Urinary bladder (tissue), 4 donors: Measurements from ENCODE around the gene ZNF503. TPM values are rescaled to one million over a fixed set of nuclear protein-coding genes. Genes with fewer than 3 reads are reported as not detected.
A peak's percentile ranks its signal among the peaks of the same experiment; 100 is the strongest.

Experiments used
- DNase-seq: peaks from one replicate; pipeline ENCODE4 v3.0.0-alpha.2; 2015; ENCODE audit errors: extremely low spot score
- H3K27ac ChIP-seq: one replicate; pipeline ENCODE4 v1.5.1; 2013; ENCODE audit warnings: low read depth, mild to moderate bottlenecking, moderate library complexity
- H3K36me3 ChIP-seq: one replicate; pipeline ENCODE4 v1.6.1; 2013; ENCODE audit warnings: mild to moderate bottlenecking, moderate library complexity; ENCODE audit not compliant: insufficient read depth
- H3K4me1 ChIP-seq: one replicate; pipeline ENCODE4 v1.6.1; 2013; ENCODE audit warnings: mild to moderate bottlenecking, moderate library complexity; ENCODE audit not compliant: insufficient read depth
- H3K4me3 ChIP-seq: one replicate; pipeline ENCODE4 v1.5.1; 2013; ENCODE audit warnings: low read depth, low read length
- WGBS: extraction: QIAGEN DNeasy Blood & Tissue Kit; methylation state at CpG from one replicate; pipeline ENCODE4 v1.1.7; 2013; 5-methylcytosine and 5-hydroxymethylcytosine counted together
- polyA plus RNA-seq: library from polyadenylated mRNA; stranded (reverse); fragments of 200-250 nt; gene quantifications from one replicate; pipeline ENCODE4 v1.2.3, GENCODE V29; 2013
- total RNA-seq: library from RNA; depleted of rRNA; stranded (reverse); fragments of >200 nt; gene quantifications from one replicate; pipeline ENCODE4 v1.2.3, GENCODE V29; 2014
- donor health status: healthy with polysubstance abuse.
- donor health status: healthy.

The ZNF503 gene
- total and polyA plus RNA-seq, 2 donors: 12.1 to 31.1 TPM

GRCh38 chr10:75425291-75426079, 23.9 kb upstream of the ZNF503 start:
- H3K4me3 ChIP-seq: no peak overlapping the region
- no peak for DNase-seq
- H3K27ac ChIP-seq: no peak overlapping the region
- H3K36me3 ChIP-seq: no peaks in the 10 kb centered on the region
- 95% methylated on average over 6 of the region's 6 CpGs for WGBS
- H3K4me1 ChIP-seq: no peaks in the 10 kb centered on the region

- Histone ChIP-seq H3K4me3 (no peak overlapping the region), H3K27ac (no peak overlapping the region), H3K4me1 (no peaks in the 10 kb centered on the region), H3K36me3 (no peaks in the 10 kb centered on the region)
- no peak for DNase-seq
- WGBS: 91% methylated on average over 2 of the region's 2 CpGs
These were observed 23.0 kb upstream of the ZNF503 start for GRCh38 chr10:75424571-75424970.

- no peak for DNase-seq
- H3K36me3 ChIP-seq: no peaks in the 10 kb centered on the region
- WGBS: 99% methylated on average over 6 of the region's 6 CpGs
- H3K27ac ChIP-seq: no peak overlapping the region
- no peaks in the 10 kb centered on the region for H3K4me1 ChIP-seq
- H3K4me3 ChIP-seq: no peak overlapping the region
These were observed 21.3 kb upstream of the ZNF503 start for GRCh38 chr10:75422913-75423312.

- 91% methylated on average over 8 of the region's 8 CpGs for WGBS
- Histone ChIP-seq H3K36me3 (no peaks in the 10 kb centered on the region), H3K4me3 (no peak overlapping the region), H3K4me1 (no peaks in the 10 kb centered on the region), H3K27ac (no peak overlapping the region)
- DNase-seq: no peak
These were observed 17.1 kb upstream of the ZNF503 start for GRCh38 chr10:75418712-75419111.

- no peaks in the 10 kb centered on the region for H3K36me3 ChIP-seq
- H3K4me1 ChIP-seq: no peaks in the 10 kb centered on the region
- H3K27ac ChIP-seq: no peak overlapping the region
- WGBS: 82% methylated on average over 4 of the region's 4 CpGs
- H3K4me3 ChIP-seq: no peak overlapping the region
- no peak for DNase-seq
These were observed 16.7 kb upstream of the ZNF503 start for GRCh38 chr10:75418293-75418692.

- no peak for DNase-seq
- H3K4me1 ChIP-seq: no peaks in the 10 kb centered on the region
- no peak overlapping the region for H3K4me3 ChIP-seq
- no peak overlapping the region for H3K27ac ChIP-seq
- H3K36me3 ChIP-seq: no peaks in the 10 kb centered on the region
- 62% methylated on average over 5 of the region's 5 CpGs for WGBS
These were observed 16.0 kb upstream of the ZNF503 start for GRCh38 chr10:75417522-75417927.

GRCh38 chr10:75414527-75414926, 13.0 kb upstream of the ZNF503 start:
- no peak for DNase-seq
- H3K36me3 ChIP-seq: no peaks in the 10 kb centered on the region
- no peak overlapping the region for H3K4me3 ChIP-seq
- H3K27ac ChIP-seq: no peak overlapping the region
- H3K4me1 ChIP-seq: no peaks in the 10 kb centered on the region
- 84% methylated on average over 1 of the region's 1 CpG for WGBS

- no peak for DNase-seq
- no peak overlapping the region for H3K27ac ChIP-seq
- whole genome bisulfite sequencing: 67% methylated on average over 10 of the region's 10 CpGs
- no peaks in the 10 kb centered on the region for H3K4me1 ChIP-seq
- no peaks in the 10 kb centered on the region for H3K36me3 ChIP-seq
- no peak overlapping the region for H3K4me3 ChIP-seq
These were observed 8.8 kb upstream of the ZNF503 start for GRCh38 chr10:75410132-75411005.

GRCh38 chr10:75408911-75409885, 7.6 kb upstream of the ZNF503 start:
- no peaks in the 10 kb centered on the region for H3K4me1 ChIP-seq
- 1% methylated on average over 76 of the region's 76 CpGs for WGBS
- DNase-seq: no peak

GRCh38 chr10:75408509-75408875, 6.9 kb upstream of the ZNF503 start:
- no peaks in the 10 kb centered on the region for H3K4me1 ChIP-seq
- 2% methylated on average over 27 of the region's 27 CpGs for WGBS

More at GRCh38 chr10:75408911-75409885, 7.6 kb upstream of the ZNF503 start:
- H3K27ac ChIP-seq: peak overlapping the region; percentile 75
- peak overlapping the region; percentile 72 for H3K4me3 ChIP-seq
- H3K36me3 ChIP-seq: no peaks in the 10 kb centered on the region

GRCh38 chr10:75407713-75408508, 6.3 kb upstream of the ZNF503 start:
- Histone ChIP-seq H3K36me3 (no peaks in the 10 kb centered on the region), H3K4me3 (peak overlapping the region; percentile 72), H3K27ac (no peak overlapping the region), H3K4me1 (no peaks in the 10 kb centered on the region)
- DNase-seq: no peak
- WGBS: 18% methylated on average over 68 of the region's 68 CpGs

More at GRCh38 chr10:75408509-75408875, 6.9 kb upstream of the ZNF503 start:
- H3K4me3 ChIP-seq: peak overlapping the region; percentile 72
- no peak overlapping the region for H3K27ac ChIP-seq
- no peak for DNase-seq
- no peaks in the 10 kb centered on the region for H3K36me3 ChIP-seq

- Histone ChIP-seq H3K4me1 (no peaks in the 10 kb centered on the region), H3K27ac (no peak overlapping the region), H3K36me3 (no peaks in the 10 kb centered on the region), H3K4me3 (no peak overlapping the region)
- whole genome bisulfite sequencing: 85% methylated on average over 37 of the region's 37 CpGs
- no peak for DNase-seq
These were observed 5.7 kb upstream of the ZNF503 start for GRCh38 chr10:75407224-75407712.
